COLO668 (cell line): ENCODE results near the gene GALNT16.

ENCODE experiments used
- DNase-seq: peaks from one replicate; lab custom pipeline; 2025; ENCODE audit not compliant: unreplicated experiment; lab: John Stamatoyannopoulos, UW

The GALNT16 gene

GRCh38 chr14:69316449-69317101 is 56.6 kb downstream of the GALNT16 start:
- DNase-seq, result no peak

- no peak for DNase-seq
Observed at GRCh38 chr14:69317102-69317755, 57.3 kb downstream of the GALNT16 start.

GRCh38 chr14:69317780-69318179 is 57.8 kb downstream of the GALNT16 start:
- DNase-seq, result no peak

- DNase-seq, result no peak
Observed at GRCh38 chr14:69318241-69318640, 58.3 kb downstream of the GALNT16 start.

GRCh38 chr14:69318901-69319475 is 59.0 kb downstream of the GALNT16 start:
- DNase-seq, result no peak

GRCh38 chr14:69319911-69320310 is 60.0 kb downstream of the GALNT16 start:
- DNase-seq, result no peak

GRCh38 chr14:69320581-69321365 is 60.8 kb downstream of the GALNT16 start:
- no peak for DNase-seq

- DNase-seq, result no peak
Observed at GRCh38 chr14:69321601-69322330, 61.8 kb downstream of the GALNT16 start.

- no peak for DNase-seq
Observed at GRCh38 chr14:69323266-69323998, 63.5 kb downstream of the GALNT16 start.

- DNase-seq, result no peak
Observed at GRCh38 chr14:69323999-69324282, 64.0 kb downstream of the GALNT16 start.

GRCh38 chr14:69324341-69324931 is 64.5 kb downstream of the GALNT16 start:
- no peak for DNase-seq

- no peak for DNase-seq
Observed at GRCh38 chr14:69325086-69325485, 65.1 kb downstream of the GALNT16 start.

GRCh38 chr14:69325646-69326265 is 65.8 kb downstream of the GALNT16 start:
- DNase-seq, result no peak

- DNase-seq, result no peak
Observed at GRCh38 chr14:69326611-69327010, 66.7 kb downstream of the GALNT16 start.

- DNase-seq, result no peak
Observed at GRCh38 chr14:69327507-69327906, 67.5 kb downstream of the GALNT16 start.

GRCh38 chr14:69328317-69328716 is 68.4 kb downstream of the GALNT16 start:
- DNase-seq, result no peak

GRCh38 chr14:69328765-69329164 is 68.8 kb downstream of the GALNT16 start:
- no peak for DNase-seq

- no peak for DNase-seq
Observed at GRCh38 chr14:69331206-69331605, 71.2 kb downstream of the GALNT16 start.

- DNase-seq, result no peak
Observed at GRCh38 chr14:69332782-69333395, 72.9 kb downstream of the GALNT16 start.
